ENCODE measurements around the gene ZNF664. TPM values are rescaled to one million over a fixed set of nuclear protein-coding genes. Genes with fewer than 3 reads are reported as not detected.
A peak's percentile ranks its signal among the peaks of the same experiment; 100 is the strongest.

ZNF664 gene
- total RNA-seq, 3 donors from 2014 or later, result 101 to 132 (median 101) TPM

DNA sequence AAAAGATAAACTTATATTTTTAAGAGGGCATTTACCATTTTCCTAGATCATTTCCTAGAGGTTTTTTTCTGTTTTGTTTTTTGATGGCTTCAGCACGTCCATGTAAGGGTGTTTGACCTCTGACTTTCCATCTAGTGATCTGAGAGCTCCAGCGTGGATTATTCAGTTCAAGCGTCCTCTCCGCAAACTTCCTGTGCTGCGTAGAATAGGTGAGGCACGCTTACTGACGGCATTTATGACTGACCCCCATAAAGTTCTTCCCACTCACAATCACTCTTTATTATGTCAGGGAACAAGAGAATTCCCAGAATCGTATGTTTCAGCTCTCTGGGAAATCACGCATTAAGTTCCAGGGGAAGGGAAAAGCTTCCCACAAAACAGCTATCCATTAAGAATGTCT is 16.8 kb upstream of the ZNF664 start:
- H3K9me3 ChIP-seq, result no peaks in the 10 kb centered on the region
- DNase-seq (no peak), ATAC-seq (peak; percentile 70)
- intact Hi-C loops (cut with DNase I, micrococcal nuclease), result no loop called here
- no peak overlapping the region for H3K4me3 ChIP-seq
- H3K36me3 ChIP-seq (ENCODE audit: low read depth), result no peaks in the 10 kb centered on the region
- TF ChIP-seq, protein P1, sequence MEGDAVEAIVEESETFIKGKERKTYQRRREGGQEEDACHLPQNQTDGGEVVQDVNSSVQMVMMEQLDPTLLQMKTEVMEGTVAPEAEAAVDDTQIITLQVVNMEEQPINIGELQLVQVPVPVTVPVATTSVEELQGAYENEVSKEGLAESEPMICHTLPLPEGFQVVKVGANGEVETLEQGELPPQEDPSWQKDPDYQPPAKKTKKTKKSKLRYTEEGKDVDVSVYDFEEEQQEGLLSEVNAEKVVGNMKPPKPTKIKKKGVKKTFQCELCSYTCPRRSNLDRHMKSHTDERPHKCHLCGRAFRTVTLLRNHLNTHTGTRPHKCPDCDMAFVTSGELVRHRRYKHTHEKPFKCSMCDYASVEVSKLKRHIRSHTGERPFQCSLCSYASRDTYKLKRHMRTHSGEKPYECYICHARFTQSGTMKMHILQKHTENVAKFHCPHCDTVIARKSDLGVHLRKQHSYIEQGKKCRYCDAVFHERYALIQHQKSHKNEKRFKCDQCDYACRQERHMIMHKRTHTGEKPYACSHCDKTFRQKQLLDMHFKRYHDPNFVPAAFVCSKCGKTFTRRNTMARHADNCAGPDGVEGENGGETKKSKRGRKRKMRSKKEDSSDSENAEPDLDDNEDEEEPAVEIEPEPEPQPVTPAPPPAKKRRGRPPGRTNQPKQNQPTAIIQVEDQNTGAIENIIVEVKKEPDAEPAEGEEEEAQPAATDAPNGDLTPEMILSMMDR (IDR thresholded peaks at IDR 0.05), result no peak
- peaks cover 6% of the 10 kb centered on the region for H3K4me1 ChIP-seq (ENCODE audit: low read depth)

DNA sequence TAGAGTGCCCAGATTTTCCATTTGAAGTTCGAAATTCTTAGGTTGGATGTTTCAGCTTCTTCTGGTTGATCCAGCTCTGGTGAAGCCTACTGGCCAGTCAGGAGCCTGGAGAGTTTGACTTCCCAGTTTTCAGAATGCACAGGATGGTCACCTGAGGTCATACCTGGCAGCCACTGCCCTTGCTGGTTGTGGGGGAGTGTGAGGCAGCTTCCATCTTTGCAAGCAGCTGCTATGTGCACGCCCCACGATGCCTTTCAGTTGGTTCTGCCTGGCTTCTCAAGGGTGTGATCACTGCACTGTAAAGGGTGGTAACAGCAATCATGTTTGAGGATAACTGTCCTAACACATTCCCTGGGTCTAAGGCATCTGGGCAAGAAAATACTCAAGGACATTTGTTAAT is 15.8 kb upstream of the ZNF664 start:
- Histone ChIP-seq H3K36me3 (ENCODE audit: low read depth) (no peaks in the 10 kb centered on the region), H3K4me3 (no peak overlapping the region), H3K9me3 (no peaks in the 10 kb centered on the region), H3K4me1 (ENCODE audit: low read depth) (peaks cover 9% of the 10 kb centered on the region)
- DNase-seq, result no peak
- ATAC-seq, result no peak
- TF ChIP-seq, protein P1 (IDR thresholded peaks at IDR 0.05), result no peak
- intact Hi-C loops (cut with DNase I, micrococcal nuclease), result no loop called here

DNA sequence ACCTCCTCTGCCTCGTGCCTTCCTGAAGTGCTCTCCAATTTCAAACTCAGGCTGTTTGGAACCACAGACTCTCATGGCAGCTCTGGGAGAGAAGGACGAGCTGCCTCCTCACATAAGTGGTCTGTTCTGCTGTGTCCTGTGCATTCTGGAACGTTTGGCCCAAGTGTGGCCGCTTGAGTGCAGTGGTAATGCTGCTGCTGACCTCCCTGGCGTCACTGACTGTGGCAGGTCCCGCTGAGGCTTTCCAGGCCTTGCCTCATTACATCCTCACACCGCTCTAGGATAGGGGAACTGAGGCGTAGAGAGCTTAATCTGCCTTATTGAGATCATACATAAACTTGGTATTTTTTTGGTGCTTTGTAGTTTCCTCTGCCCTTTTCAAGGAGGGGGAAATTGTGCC is 14.6 kb upstream of the ZNF664 start:
- Histone ChIP-seq H3K36me3 (ENCODE audit: low read depth) (no peaks in the 10 kb centered on the region), H3K9me3 (no peaks in the 10 kb centered on the region), H3K4me1 (ENCODE audit: low read depth) (peaks cover 8% of the 10 kb centered on the region), H3K4me3 (no peak overlapping the region)
- ATAC-seq (no peak), DNase-seq (no peak)
- TF ChIP-seq, protein P1 (IDR thresholded peaks at IDR 0.05), result no peak
- intact Hi-C loops (cut with DNase I, micrococcal nuclease), result no loop called here

DNA sequence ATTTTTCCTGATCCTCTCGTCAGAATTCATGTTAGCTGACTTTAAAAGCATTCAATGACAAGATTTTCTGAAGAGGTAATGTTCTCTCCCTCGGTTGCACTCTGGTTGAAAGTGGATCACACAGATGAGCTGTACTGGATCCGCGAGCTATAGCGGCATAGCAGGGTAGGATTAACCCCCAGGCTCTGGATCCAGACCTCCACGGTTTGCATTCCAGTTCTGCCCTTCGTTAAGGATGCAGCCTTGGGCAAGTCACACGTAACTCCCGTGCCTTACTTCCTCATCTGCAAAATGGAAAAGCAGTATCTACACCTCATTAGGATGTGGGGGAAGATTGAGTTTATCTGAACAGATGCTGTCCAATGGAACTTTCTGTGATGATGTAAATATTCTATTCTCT is 14.1 kb upstream of the ZNF664 start:
- intact Hi-C loops (cut with DNase I, micrococcal nuclease), result no loop called here
- H3K36me3 ChIP-seq (ENCODE audit: low read depth), result no peaks in the 10 kb centered on the region
- no peak overlapping the region for H3K4me3 ChIP-seq
- TF ChIP-seq, protein P1 (IDR thresholded peaks at IDR 0.05), result no peak
- DNase-seq (no peak), ATAC-seq (no peak)
- peaks cover 10% of the 10 kb centered on the region for H3K4me1 ChIP-seq (ENCODE audit: low read depth)
- no peaks in the 10 kb centered on the region for H3K9me3 ChIP-seq

DNA sequence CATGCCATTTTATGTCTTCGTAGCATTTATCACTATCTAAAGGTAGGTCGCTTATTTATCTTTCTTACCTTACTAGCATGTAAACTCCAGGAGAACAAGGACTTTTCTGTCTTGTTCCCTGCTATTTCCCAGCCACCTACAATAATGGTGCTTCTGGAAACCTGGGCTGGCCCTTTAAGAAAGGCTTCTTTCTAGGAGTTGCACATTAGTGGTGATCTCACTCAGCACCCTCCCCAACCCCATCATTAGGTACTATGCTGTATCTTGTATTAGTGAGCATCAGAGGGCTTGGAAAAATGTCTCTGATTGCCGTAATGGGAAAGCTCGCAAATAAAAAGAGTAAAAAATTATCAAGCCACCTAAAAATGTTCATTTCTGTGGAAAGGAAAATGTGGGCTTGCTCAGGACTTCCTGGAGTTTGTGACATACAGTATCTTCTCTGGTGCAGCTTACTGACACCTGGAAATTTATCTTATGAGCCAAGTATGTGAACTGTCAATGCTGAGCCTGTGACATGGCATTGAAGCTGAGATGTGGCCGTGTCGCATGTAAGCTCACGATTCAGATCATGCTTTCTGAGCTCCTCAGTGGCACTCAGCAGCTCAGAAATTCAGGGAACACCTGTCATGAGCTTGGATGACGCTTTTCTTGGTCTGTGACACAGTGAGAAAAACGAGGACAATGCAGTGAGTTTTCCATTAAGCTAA is 12.8 kb upstream of the ZNF664 start:
- no peaks in the 10 kb centered on the region for H3K36me3 ChIP-seq (ENCODE audit: low read depth)
- intact Hi-C loops (cut with DNase I, micrococcal nuclease), result no loop called here
- DNase-seq (no peak), ATAC-seq (no peak)
- TF ChIP-seq, protein P1 (IDR thresholded peaks at IDR 0.05), result no peak
- peaks cover 17% of the 10 kb centered on the region for H3K4me1 ChIP-seq (ENCODE audit: low read depth)
- no peaks in the 10 kb centered on the region for H3K9me3 ChIP-seq
- no peak overlapping the region for H3K4me3 ChIP-seq

DNA sequence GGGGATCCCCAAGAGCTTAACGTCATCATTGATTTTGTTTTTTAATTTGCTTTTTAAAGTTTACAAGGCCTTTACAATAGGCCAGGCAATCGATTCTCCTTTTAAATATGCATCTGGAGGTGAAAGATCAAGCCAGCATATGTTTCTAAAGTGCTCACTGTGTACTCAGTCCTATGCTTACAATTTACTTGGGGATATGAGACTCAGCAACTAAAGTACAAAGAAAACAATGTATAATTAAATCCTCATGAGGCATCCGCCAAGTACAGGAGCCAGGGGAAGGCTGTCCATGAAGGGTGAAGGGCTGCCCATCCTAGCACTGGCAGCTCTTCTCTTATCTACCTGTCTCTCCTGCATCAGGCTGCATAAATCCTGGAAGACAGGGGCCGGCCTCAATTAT is 12.2 kb upstream of the ZNF664 start:
- DNase-seq (no peak), ATAC-seq (no peak)
- intact Hi-C loops (cut with DNase I, micrococcal nuclease), result no loop called here
- H3K4me1 ChIP-seq (ENCODE audit: low read depth), result peaks cover 17% of the 10 kb centered on the region
- H3K36me3 ChIP-seq (ENCODE audit: low read depth), result no peaks in the 10 kb centered on the region
- no peaks in the 10 kb centered on the region for H3K9me3 ChIP-seq
- H3K4me3 ChIP-seq, result no peak overlapping the region
- TF ChIP-seq, protein P1 (IDR thresholded peaks at IDR 0.05), result no peak
